Colonic mucosa (tissue), 4 donors: ENCODE measurements around the gene AP1S3. TPM values are rescaled to one million over a fixed set of nuclear protein-coding genes. Genes with fewer than 3 reads are reported as not detected.

Experiments
- DNase-seq: peaks from one replicate; pipeline ENCODE4 v3.0.0-alpha.2; 2020
- H3K27ac ChIP-seq: fragments of 200-600 bp; one replicate; pipeline ENCODE4 v1.8.0; 2021
- H3K27me3 ChIP-seq: fragments of 200-600 bp; one replicate; pipeline ENCODE4 v1.8.0; 2021
- H3K36me3 ChIP-seq: fragments of 200-600 bp; one replicate; pipeline ENCODE4 v1.8.0; 2021
- H3K4me1 ChIP-seq: fragments of 200-600 bp; one replicate; pipeline ENCODE4 v1.8.0; 2021; ENCODE audit warnings: mild to moderate bottlenecking
- H3K4me3 ChIP-seq: fragments of 200-600 bp; one replicate; pipeline ENCODE4 v1.8.0; 2021
- H3K9ac ChIP-seq, 2 donors: one replicate each; pipeline ENCODE4 v1.7.0; 2013; ENCODE audit warnings: control low read depth in 2 of 2, low read depth in 2 of 2, low read length in 2 of 2
- H3K9me3 ChIP-seq: fragments of 200-600 bp; one replicate; pipeline ENCODE4 v1.8.0; 2021
- intact Hi-C: fragments of 100-400 bp; cut with DNase I; formaldehyde crosslinking; loops from one replicate; pipeline ENCODE4 v1.14.1; 2022
- total RNA-seq, 2 donors: library from RNA; stranded (reverse); fragmentation: NEBNext Ultra II Directional in 1 of 2; extraction: Animal tissue kit (Norgen Biotek cat#: 25700) in 1 of 2; gene quantifications; one replicate each; pipeline ENCODE4 v1.2.1, GENCODE V29; 2021
- TF ChIP-seq, protein P1 (sequence below): fragments of 200-600 bp; IDR thresholded peaks from one replicate; pipeline ENCODE4 v1.8.0; 2022; ENCODE audit warnings: antibody characterized with exemption, mild to moderate bottlenecking
- donor health status: healthy.
- donor health status: DM: no; HTN: no; CAD: no.
- donor health status: DM: no; HTN: no; CAD: no.

Gene AP1S3
- total RNA-seq, 2 donors from 2014 or later: 8.8 to 12.0 TPM

DNA sequence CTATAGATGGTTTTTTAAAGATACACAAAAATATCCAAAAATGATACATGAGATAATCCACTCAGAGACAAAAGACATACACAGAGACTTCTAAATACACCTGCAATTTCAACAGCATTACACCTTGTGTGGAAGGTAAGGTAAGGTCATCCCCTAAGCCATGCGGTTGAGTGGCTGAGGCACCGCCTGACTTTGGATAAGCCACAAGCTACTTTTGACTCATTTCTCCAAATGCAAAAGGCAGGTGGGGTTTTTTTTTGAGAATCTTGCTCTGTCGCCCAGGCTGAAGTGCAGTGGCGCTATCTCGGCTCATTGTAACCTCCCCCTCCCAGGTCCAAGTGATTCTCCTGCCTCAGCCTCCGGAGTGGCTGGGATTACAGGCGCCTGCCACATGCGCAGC lies 13.1 kb downstream of the AP1S3 start:
- TF ChIP-seq, protein P1, sequence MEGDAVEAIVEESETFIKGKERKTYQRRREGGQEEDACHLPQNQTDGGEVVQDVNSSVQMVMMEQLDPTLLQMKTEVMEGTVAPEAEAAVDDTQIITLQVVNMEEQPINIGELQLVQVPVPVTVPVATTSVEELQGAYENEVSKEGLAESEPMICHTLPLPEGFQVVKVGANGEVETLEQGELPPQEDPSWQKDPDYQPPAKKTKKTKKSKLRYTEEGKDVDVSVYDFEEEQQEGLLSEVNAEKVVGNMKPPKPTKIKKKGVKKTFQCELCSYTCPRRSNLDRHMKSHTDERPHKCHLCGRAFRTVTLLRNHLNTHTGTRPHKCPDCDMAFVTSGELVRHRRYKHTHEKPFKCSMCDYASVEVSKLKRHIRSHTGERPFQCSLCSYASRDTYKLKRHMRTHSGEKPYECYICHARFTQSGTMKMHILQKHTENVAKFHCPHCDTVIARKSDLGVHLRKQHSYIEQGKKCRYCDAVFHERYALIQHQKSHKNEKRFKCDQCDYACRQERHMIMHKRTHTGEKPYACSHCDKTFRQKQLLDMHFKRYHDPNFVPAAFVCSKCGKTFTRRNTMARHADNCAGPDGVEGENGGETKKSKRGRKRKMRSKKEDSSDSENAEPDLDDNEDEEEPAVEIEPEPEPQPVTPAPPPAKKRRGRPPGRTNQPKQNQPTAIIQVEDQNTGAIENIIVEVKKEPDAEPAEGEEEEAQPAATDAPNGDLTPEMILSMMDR: no peak
- Histone ChIP-seq H3K4me3 (no peak overlapping the region), H3K27ac (no peak overlapping the region), H3K4me1 (no peaks in the 10 kb centered on the region), H3K27me3 (no peaks in the 10 kb centered on the region), H3K9ac (no peak overlapping the region), H3K9me3 (no peaks in the 10 kb centered on the region), H3K36me3 (no peaks in the 10 kb centered on the region)
- DNase-seq: no peak
- intact Hi-C loops: no loop called here

DNA sequence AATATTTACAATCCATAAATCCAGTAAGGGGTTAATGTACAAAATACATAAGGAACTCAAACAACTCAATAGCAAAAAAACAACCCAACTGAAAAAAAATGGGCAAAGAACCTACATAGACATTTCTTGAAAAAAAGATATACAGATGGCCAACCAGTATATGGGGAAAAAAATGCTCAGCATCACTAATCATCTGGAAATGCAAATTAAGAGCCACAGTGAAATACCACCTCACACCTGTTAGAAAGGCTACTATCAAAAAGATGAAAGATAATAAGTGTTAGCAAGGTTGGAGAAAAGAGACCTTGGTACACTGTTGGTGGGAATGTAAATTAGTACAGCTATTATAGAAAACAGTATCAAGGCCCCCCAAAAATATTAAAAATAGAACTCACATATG lies 14.6 kb downstream of the AP1S3 start:
- no peaks in the 10 kb centered on the region for H3K36me3 ChIP-seq
- no peaks in the 10 kb centered on the region for H3K27me3 ChIP-seq
- intact Hi-C loops: no loop called here
- H3K9ac ChIP-seq: no peak overlapping the region
- TF ChIP-seq, protein P1: no peak
- no peaks in the 10 kb centered on the region for H3K4me1 ChIP-seq
- no peak for DNase-seq
- no peaks in the 10 kb centered on the region for H3K9me3 ChIP-seq
- H3K4me3 ChIP-seq: no peak overlapping the region
- no peak overlapping the region for H3K27ac ChIP-seq

DNA sequence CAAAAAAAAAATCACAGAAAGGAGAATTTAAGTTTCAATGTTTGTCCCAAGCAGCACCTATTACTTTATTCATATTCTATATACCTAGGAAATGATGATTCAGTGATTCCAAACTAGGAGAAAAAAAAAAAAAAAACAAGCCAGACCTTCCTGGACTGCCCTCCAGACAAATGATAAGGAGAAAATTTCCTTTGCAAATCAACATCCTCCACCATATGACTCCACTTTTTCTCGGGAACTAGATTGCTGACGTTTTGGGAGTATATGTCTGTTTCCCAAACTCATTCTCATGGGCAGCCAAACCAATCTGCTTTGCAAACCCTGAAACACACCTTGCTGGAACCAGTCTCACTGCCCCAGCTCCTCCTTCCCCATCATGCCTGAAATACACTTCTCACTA lies 16.8 kb downstream of the AP1S3 start:
- Histone ChIP-seq H3K36me3 (no peaks in the 10 kb centered on the region), H3K9me3 (no peaks in the 10 kb centered on the region), H3K4me3 (no peak overlapping the region), H3K4me1 (no peaks in the 10 kb centered on the region), H3K27me3 (no peaks in the 10 kb centered on the region), H3K27ac (no peak overlapping the region), H3K9ac (no peak overlapping the region)
- intact Hi-C loops: no loop called here
- TF ChIP-seq, protein P1: no peak
- no peak for DNase-seq

GRCh38 chr2:223819891-223820290 lies 17.5 kb downstream of the AP1S3 start:
- TF ChIP-seq, protein P1: no peak
- intact Hi-C loops: no loop called here
- Histone ChIP-seq H3K27ac (no peak overlapping the region), H3K36me3 (no peaks in the 10 kb centered on the region), H3K9me3 (no peaks in the 10 kb centered on the region), H3K27me3 (no peaks in the 10 kb centered on the region), H3K4me1 (no peaks in the 10 kb centered on the region), H3K4me3 (no peak overlapping the region), H3K9ac (no peak overlapping the region)
- DNase-seq: no peak

DNA sequence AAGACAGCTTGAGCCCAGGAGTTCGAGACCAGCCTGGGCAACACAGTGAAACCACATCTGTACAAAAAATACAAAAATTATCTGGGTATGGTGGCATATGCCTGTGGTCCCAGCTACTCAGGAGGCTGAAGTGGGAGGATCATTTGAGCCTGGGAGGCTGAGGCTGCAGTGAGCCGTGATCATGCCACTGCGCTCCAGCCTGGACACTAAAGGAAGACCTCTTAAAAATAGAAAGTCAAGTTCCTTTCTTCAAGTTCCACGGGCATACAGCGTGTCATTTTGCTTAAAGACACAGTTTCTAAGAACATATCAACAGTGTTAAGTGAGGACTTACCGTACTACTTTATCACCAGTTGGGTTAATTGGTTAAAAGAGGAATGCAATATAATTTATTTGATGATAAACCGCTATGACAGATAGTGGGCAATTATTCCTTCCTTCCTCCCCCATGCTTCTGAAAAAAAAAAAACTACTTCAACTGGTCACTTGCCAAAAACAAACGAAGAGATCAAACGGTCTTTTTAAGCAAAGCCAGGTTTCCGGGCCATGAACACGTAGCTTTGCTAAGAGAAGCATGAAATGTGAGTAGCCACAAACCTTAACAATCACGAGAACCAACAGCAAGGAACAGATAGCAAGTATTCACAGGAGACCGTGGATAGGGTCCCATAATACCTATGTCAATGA lies 21.4 kb downstream of the AP1S3 start:
- intact Hi-C loops: no loop called here
- Histone ChIP-seq H3K9me3 (no peaks in the 10 kb centered on the region), H3K9ac (no peak overlapping the region), H3K4me3 (no peak overlapping the region), H3K4me1 (no peaks in the 10 kb centered on the region), H3K27me3 (no peaks in the 10 kb centered on the region), H3K27ac (no peak overlapping the region), H3K36me3 (no peaks in the 10 kb centered on the region)
- no peak for DNase-seq
- TF ChIP-seq, protein P1: no peak
